SU-DHL-6 (cell line): ENCODE results near the gene UTRN.

Experiments used
- CTCF ChIP-seq: fragments of 200-600 bp; sonication (generic); IDR thresholded peaks from one replicate; pipeline ENCODE4 v1.5.1; 2017; ENCODE audit warnings: antibody characterized with exemption, mild to moderate bottlenecking, low read length, moderate library complexity; ENCODE audit not compliant: insufficient read depth, poor library complexity, severe bottlenecking
- EZH2phosphoT487 ChIP-seq: fragments of 200-600 bp; sonication (generic), shearing (Covaris generic); conservative IDR thresholded peaks from 2 replicates; pipeline ENCODE4 v1.6.1; 2018; ENCODE audit warnings: mild to moderate bottlenecking, antibody characterized with exemption, low read length, moderate library complexity, mixed read lengths

GRCh38 chr6:144284783-144285547, at the start of gene UTRN:
- TF ChIP-seq CTCF = no peak
- TF ChIP-seq EZH2phosphoT487 = no peak
